ENCODE measurements around the gene R3HDM4. TPM values are rescaled to one million over a fixed set of nuclear protein-coding genes. Genes with fewer than 3 reads are reported as not detected.
A peak's percentile ranks its signal among the peaks of the same experiment; 100 is the strongest.

Gene R3HDM4
- total RNA-seq, 4 donors from 2014 or later = 29.2 to 45.8 (median 34.9) TPM

- no peaks in the 10 kb centered on the region for H3K9me3 ChIP-seq
- H3K36me3 ChIP-seq = peaks cover 10 to 16% of the 10 kb centered on the region in 2 donors
- intact Hi-C loops (cut with DNase I) = no loop called here
- DNase-seq = no peak
- no peak for TF ChIP-seq POLR2A (IDR thresholded peaks at IDR 0.05)
- TF ChIP-seq CTCF (IDR thresholded peaks at IDR 0.05) = no peak
- 92 to 97% methylated on average over 31 to 33 of the region's 34 CpGs for WGBS, 2 donors
- H3K4me1 ChIP-seq = peaks cover 0 to 4% of the 10 kb centered on the region in 2 donors
- peak overlapping the region in 1 of 3 donors; percentile 36 for H3K27ac ChIP-seq
- H3K27me3 ChIP-seq = no peaks in the 10 kb centered on the region
- no peak overlapping the region for H3K4me3 ChIP-seq (replicated peaks in 1 of 3)
Measured at GRCh38 chr19:868458-869244, 44.4 kb downstream of the R3HDM4 start.

GRCh38 chr19:867855-868457 is 45.1 kb downstream of the R3HDM4 start:
- WGBS, 2 donors = 94 to 95% methylated on average over 30 to 39 of the region's 39 CpGs
- H3K4me3 ChIP-seq (replicated peaks in 1 of 3) = no peak overlapping the region
- intact Hi-C loops (cut with DNase I) = no loop called here

GRCh38 chr19:867301-867793 is 45.7 kb downstream of the R3HDM4 start:
- H3K27ac ChIP-seq = no peak overlapping the region
- intact Hi-C loops (cut with DNase I) = no loop called here
- no peak for TF ChIP-seq POLR2A (IDR thresholded peaks at IDR 0.05)
- no peak for TF ChIP-seq CTCF (IDR thresholded peaks at IDR 0.05)
- peaks cover 0 to 4% of the 10 kb centered on the region in 2 donors for H3K4me1 ChIP-seq
- peaks cover 9 to 16% of the 10 kb centered on the region in 2 donors for H3K36me3 ChIP-seq
- no peaks in the 10 kb centered on the region for H3K27me3 ChIP-seq
- no peak for DNase-seq
- no peak overlapping the region for H3K4me3 ChIP-seq (replicated peaks in 1 of 3)
- H3K9me3 ChIP-seq = no peaks in the 10 kb centered on the region
- WGBS, 2 donors = 86 to 88% methylated on average over 10 to 16 of the region's 16 CpGs

More at GRCh38 chr19:867855-868457, 45.1 kb downstream of the R3HDM4 start:
- TF ChIP-seq POLR2A (IDR thresholded peaks at IDR 0.05) = no peak
- TF ChIP-seq CTCF (IDR thresholded peaks at IDR 0.05) = no peak
- peaks cover 10 to 16% of the 10 kb centered on the region in 2 donors for H3K36me3 ChIP-seq
- peaks cover 0 to 4% of the 10 kb centered on the region in 2 donors for H3K4me1 ChIP-seq
- H3K9me3 ChIP-seq = no peaks in the 10 kb centered on the region
- no peak for DNase-seq
- no peaks in the 10 kb centered on the region for H3K27me3 ChIP-seq
- no peak overlapping the region for H3K27ac ChIP-seq

- Histone ChIP-seq H3K27ac (no peak overlapping the region), H3K4me3 (replicated peaks in 1 of 3) (no peak overlapping the region), H3K27me3 (no peaks in the 10 kb centered on the region), H3K9me3 (no peaks in the 10 kb centered on the region), H3K36me3 (peaks cover 5 to 16% of the 10 kb centered on the region in 2 donors), H3K4me1 (peaks cover 3 to 4% of the 10 kb centered on the region in 2 donors)
- WGBS, 2 donors = 88 to 90% methylated on average over 14 to 38 of the region's 38 CpGs
- intact Hi-C loops (cut with DNase I) = no loop called here
- TF ChIP-seq CTCF (IDR thresholded peaks at IDR 0.05) (no peak), POLR2A (IDR thresholded peaks at IDR 0.05) (no peak)
- no peak for DNase-seq
Measured at GRCh38 chr19:866769-867300, 46.2 kb downstream of the R3HDM4 start.
